NT2/D1 (cell line): ENCODE measurements around the gene DDX49.
"Not testable (repeated sequence)": the region's sequence is repeated elsewhere in the genome, so short reads cannot be mapped to it uniquely, and the experiment has no call there.

Experiments
- DNase-seq: peaks from one replicate; pipeline ENCODE4 v3.0.0-alpha.2; 2011; ENCODE audit warnings: low read depth, low spot score
- H3K27me3 ChIP-seq: 2 replicates; pipeline ENCODE4 v1.6.0; 2011; ENCODE audit warnings: mild to moderate bottlenecking; ENCODE audit not compliant: insufficient read length, insufficient read depth
- H3K36me3 ChIP-seq: 2 replicates; pipeline ENCODE4 v1.6.1; 2011; ENCODE audit warnings: mild to moderate bottlenecking, low read length, mixed read lengths; ENCODE audit not compliant: insufficient read depth, insufficient read length
- H3K4me1 ChIP-seq: 2 replicates; pipeline ENCODE4 v1.5.1; 2011; ENCODE audit not compliant: insufficient read depth, insufficient read length
- H3K4me3 ChIP-seq: 2 replicates; pipeline ENCODE4 v1.5.1; 2011; ENCODE audit warnings: low read depth; ENCODE audit not compliant: insufficient read length
- H3K9ac ChIP-seq: 2 replicates; pipeline ENCODE4 v1.6.0; 2011; ENCODE audit warnings: low read depth; ENCODE audit not compliant: insufficient read length
- H3K9me3 ChIP-seq: 2 replicates; pipeline ENCODE4 v1.5.1; 2011; ENCODE audit warnings: mild to moderate bottlenecking, low read length; ENCODE audit not compliant: insufficient read depth
- SUZ12 ChIP-seq: IDR thresholded peaks from 2 replicates; pipeline ENCODE4 v1.6.1; 2011; ENCODE audit not compliant: insufficient read length, insufficient read depth; ENCODE audit errors: extremely low read depth
- YY1 ChIP-seq: IDR thresholded peaks from 2 replicates; pipeline ENCODE4 v1.6.1; 2011; ENCODE audit not compliant: insufficient read length, insufficient read depth
- ZNF274 ChIP-seq: IDR thresholded peaks from 2 replicates; pipeline ENCODE4 v1.6.1; 2011; ENCODE audit warnings: mild to moderate bottlenecking, low read depth, low read length

DDX49 gene

DNA sequence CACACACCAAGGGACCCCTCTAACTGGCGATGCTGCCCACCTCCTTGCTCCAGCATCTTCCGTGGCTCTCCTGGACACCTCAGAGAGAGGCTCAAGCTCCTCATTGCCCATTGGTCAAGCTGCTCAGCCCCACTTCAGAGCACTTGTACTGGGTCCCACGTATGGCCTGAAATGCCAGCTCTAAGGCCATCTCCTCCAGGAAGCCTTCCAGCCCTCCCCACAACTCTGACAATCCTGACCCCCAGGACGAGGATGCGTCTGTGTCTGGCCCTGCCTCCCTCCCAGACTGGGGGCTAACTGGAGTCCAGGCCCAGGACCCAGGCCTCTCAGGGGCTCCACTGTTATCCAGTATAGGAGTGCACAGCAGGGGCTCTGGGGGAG, 29.5 kb downstream of the DDX49 start:
- Histone ChIP-seq H3K4me1 (peaks cover 13% of the 10 kb centered on the region), H3K27me3 (no peaks in the 10 kb centered on the region), H3K4me3 (no peak overlapping the region), H3K9ac (peak overlapping the region; percentile 38), H3K9me3 (no peaks in the 10 kb centered on the region), H3K36me3 (no peaks in the 10 kb centered on the region)
- TF ChIP-seq YY1 (no peak), ZNF274 (no peak), SUZ12 (no peak)
- no peak for DNase-seq

DNA sequence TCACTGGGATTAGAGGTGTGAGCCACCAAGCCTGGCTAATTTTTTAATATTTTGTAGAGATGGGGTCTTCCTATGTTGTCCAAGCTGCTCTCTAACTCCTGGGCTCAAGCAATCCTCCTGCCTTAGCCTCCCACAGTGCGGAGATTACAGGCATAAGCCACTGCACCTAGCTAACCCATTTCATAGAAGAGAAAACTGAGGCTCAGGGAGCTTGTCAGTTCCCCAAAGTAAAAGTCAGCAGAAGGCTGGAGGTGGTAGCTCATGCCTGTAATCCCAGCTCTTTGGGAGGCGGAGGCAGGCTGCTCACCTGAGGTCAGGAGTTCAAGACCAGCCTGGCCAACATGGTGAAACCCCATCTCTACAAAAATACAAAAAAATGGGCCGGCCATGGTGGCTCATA, 30.3 kb downstream of the DDX49 start:
- Histone ChIP-seq H3K4me1 (peaks cover 13% of the 10 kb centered on the region), H3K27me3 (no peaks in the 10 kb centered on the region), H3K9me3 (no peaks in the 10 kb centered on the region), H3K9ac (no peak overlapping the region), H3K4me3 (no peak overlapping the region), H3K36me3 (no peaks in the 10 kb centered on the region)
- DNase-seq = no peak
- TF ChIP-seq ZNF274 (no peak), SUZ12 (no peak), YY1 (no peak)

DNA sequence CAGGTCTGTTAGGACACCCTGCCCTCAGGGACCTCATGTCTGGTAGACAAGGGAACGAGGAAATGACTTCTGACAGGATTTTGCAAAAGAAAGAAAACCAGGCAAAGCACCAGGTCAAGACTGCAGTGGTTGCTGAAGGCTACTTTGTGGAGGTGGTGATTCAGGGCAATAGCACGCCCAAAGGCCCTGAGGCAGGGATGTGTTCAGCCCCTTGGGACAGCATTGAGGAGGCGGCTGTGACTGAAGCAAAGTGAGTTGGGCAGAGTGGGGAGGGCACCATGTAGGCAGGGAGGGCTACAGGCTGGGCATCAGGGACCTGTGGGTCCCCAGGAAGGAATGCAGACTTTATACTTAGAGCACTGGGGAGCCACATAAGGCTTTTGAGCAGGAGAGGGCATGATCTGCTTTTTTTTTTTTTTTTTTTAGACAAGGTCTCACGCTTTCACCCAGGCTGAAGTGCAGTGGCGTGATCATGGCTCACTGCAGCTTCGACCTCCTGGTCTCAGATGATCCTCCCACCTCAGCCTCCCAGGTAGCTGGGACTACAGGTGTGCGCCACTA, 32.3 kb downstream of the DDX49 start:
- no peak for DNase-seq
- no peak overlapping the region for H3K4me3 ChIP-seq
- H3K27me3 ChIP-seq = no peaks in the 10 kb centered on the region
- H3K4me1 ChIP-seq = peaks cover 13% of the 10 kb centered on the region
- H3K36me3 ChIP-seq = no peaks in the 10 kb centered on the region
- H3K9me3 ChIP-seq = no peaks in the 10 kb centered on the region
- no peak overlapping the region for H3K9ac ChIP-seq
- no peak for TF ChIP-seq SUZ12
- no peak for TF ChIP-seq YY1
- TF ChIP-seq ZNF274 = no peak

DNA sequence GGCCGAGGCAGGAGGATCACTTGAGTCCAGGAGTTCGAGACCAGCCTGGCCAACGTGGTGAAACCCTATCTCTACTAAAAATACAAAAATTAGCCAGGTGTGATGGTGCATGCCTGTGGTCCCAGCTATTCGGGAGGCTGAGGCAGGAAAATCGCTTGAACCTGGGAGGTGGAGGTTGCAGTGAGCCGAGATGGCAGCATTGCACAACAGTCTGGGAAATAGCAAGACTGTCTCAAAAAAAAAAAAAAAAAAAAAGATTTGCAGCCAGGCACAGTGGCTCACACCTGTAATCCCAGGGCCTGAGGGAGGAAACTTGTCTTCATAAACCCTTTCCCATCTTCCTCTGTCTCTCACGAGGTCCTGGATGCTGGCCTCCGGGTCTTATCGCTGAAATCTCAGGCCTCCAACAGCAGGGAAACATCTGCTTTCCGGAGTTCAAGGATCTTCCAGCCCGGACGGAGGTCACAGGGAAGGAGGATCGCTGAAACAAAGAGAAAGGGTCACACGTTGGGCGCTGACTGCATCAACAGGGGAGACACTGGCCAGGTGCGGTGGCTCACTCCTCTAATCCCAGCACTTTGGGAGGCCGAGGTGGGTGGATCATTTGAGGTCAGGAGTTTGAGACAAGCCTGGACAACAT, 33.0 kb downstream of the DDX49 start:
- H3K9ac ChIP-seq, H3K9me3 ChIP-seq, H3K36me3 ChIP-seq, H3K4me3 ChIP-seq, DNase-seq, H3K27me3 ChIP-seq: not testable (repeated sequence)
- peaks cover 13% of the 10 kb centered on the region for H3K4me1 ChIP-seq

DNA sequence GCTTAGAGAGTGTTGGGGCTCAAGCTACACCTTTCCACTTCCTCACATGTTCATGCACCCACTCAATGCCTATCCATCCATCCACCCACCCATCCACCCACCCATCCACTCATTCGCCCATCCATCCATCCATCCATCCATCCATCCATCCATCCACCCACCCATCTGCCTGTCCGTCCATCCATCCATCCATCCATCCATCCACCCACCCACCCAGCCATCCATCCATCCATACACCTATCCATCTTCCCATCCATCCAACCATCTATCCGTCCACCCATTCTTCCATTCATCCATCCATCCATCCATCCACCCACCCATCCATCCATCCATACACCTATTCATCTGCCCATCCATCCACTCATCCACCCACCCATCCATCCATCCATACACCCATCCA, 34.6 kb downstream of the DDX49 start:
- Histone ChIP-seq H3K36me3 (no peaks in the 10 kb centered on the region), H3K4me3 (no peak overlapping the region), H3K4me1 (peaks cover 6% of the 10 kb centered on the region), H3K9me3 (no peaks in the 10 kb centered on the region), H3K27me3 (no peaks in the 10 kb centered on the region), H3K9ac (no peak overlapping the region)
- no peak for DNase-seq
- TF ChIP-seq SUZ12 (no peak), ZNF274 (no peak), YY1 (no peak)

DNA sequence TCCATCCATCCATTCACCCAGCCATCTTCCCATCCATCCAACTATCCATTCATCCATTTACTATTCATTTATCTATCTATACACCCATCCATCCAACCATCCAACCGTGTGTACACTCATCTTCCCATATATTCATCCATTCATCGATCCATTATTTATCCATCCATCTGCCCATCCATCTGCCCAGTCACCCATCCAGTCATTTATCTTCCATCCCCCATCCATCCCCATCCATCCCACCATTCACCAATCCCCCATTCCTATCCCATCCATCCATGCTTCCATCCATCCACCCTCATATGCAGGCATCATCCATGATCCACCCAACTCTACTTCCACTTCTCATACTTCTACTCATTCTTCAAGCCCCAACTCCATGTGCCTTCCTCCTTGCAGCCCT, 35.5 kb downstream of the DDX49 start:
- no peak for TF ChIP-seq SUZ12
- TF ChIP-seq ZNF274 = no peak
- no peak for TF ChIP-seq YY1
- peaks cover 6% of the 10 kb centered on the region for H3K4me1 ChIP-seq
- H3K9me3 ChIP-seq = no peaks in the 10 kb centered on the region
- H3K27me3 ChIP-seq = no peaks in the 10 kb centered on the region
- no peak for DNase-seq
- no peak overlapping the region for H3K4me3 ChIP-seq
- no peak overlapping the region for H3K9ac ChIP-seq
- no peaks in the 10 kb centered on the region for H3K36me3 ChIP-seq

DNA sequence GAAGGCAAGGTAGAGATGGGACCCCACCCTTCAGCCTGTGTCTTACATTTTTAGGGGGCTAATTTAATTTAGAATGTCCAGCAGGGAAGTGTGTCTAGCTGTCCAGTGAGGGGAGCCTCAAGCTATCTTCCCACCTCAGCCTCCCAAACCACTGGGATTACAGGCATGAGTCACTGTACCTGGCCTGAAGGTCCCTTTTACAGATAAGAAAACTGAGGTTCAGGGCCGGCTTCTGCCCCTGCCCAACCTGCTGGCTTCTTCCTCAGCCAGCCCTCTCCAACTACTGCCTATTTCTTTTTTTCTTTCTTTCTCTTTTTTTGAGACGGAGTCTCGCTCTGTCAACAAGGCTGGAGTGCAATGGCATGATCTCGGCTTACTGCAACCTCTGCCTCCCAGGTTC, 40.9 kb downstream of the DDX49 start:
- no peak overlapping the region for H3K9ac ChIP-seq
- no peaks in the 10 kb centered on the region for H3K9me3 ChIP-seq
- peaks cover 4% of the 10 kb centered on the region for H3K4me1 ChIP-seq
- TF ChIP-seq SUZ12 (no peak), YY1 (no peak), ZNF274 (no peak)
- no peaks in the 10 kb centered on the region for H3K27me3 ChIP-seq
- H3K36me3 ChIP-seq = no peaks in the 10 kb centered on the region
- DNase-seq = no peak
- no peak overlapping the region for H3K4me3 ChIP-seq
